Activated CD8-positive, alpha-beta T cell treated with anti-CD3 and anti-CD28 coated beads for 36 hours (primary cell): ENCODE data around the gene HBS1L. TPM values are rescaled to one million over a fixed set of nuclear protein-coding genes. Genes with fewer than 3 reads are reported as not detected.
A peak's percentile ranks its signal among the peaks of the same experiment; 100 is the strongest.

Source experiments
- ATAC-seq: fragments of 200-7000 bp; cut with Tn5 transposase; one replicate; pipeline ENCODE4 v1.10.0; 2021; ENCODE audit warnings: mild to moderate bottlenecking, moderate library complexity
- CTCF ChIA-PET: fragments of 350-600 bp; sonication (Branson Sonifier 250); formaldehyde crosslinking; loops from one replicate; lab custom pipeline; 2021; ENCODE audit warnings: antibody characterized with exemption; lab: Charles Lee
- POLR2A ChIA-PET: fragments of 350-600 bp; sonication (Branson Sonifier 250); formaldehyde crosslinking; loops from one replicate; lab custom pipeline; 2021; ENCODE audit warnings: antibody characterized with exemption; lab: Charles Lee
- DNase-seq: peaks from one replicate; pipeline ENCODE4 v3.0.0-alpha.2; 2020
- H3K27ac Mint-ChIP-seq: one replicate; pipeline ENCODE4 v1.8.0; 2021; ENCODE audit warnings: mild to moderate bottlenecking, mixed read lengths
- H3K27me3 Mint-ChIP-seq: one replicate; pipeline ENCODE4 v1.8.0; 2021; ENCODE audit warnings: mixed read lengths
- H3K36me3 Mint-ChIP-seq: one replicate; pipeline ENCODE4 v1.8.0; 2021; ENCODE audit warnings: low read depth, mixed read lengths
- H3K4me1 Mint-ChIP-seq: one replicate; pipeline ENCODE4 v1.8.0; 2021; ENCODE audit warnings: low read depth, mixed read lengths
- H3K4me3 Mint-ChIP-seq: one replicate; pipeline ENCODE4 v1.8.0; 2021; ENCODE audit warnings: mild to moderate bottlenecking, moderate library complexity, mixed read lengths
- H3K9me3 Mint-ChIP-seq: one replicate; pipeline ENCODE4 v1.8.0; 2021; ENCODE audit warnings: mixed read lengths
- CTCF ChIP-seq: fragments of 200-600 bp; IDR thresholded peaks from one replicate; pipeline ENCODE4 v1.8.0; 2022; ENCODE audit warnings: antibody characterized with exemption, mild to moderate bottlenecking
- intact Hi-C: fragments of 100-400 bp; cut with micrococcal nuclease; formaldehyde crosslinking; loops from one replicate; pipeline ENCODE4 v1.10.0; 2022
- total RNA-seq, 2 experiments: library from RNA; stranded (reverse); gene quantifications; one replicate each; pipeline ENCODE4 v1.2.3, GENCODE V29; 2021

Gene HBS1L
- total RNA-seq, 2 experiments from 2014 or later = 146 to 147 TPM

GRCh38 chr6:135075018-135075417 lies 20.4 kb upstream of the HBS1L start:
- POLR2A ChIA-PET = interaction anchor here (1.0 to 2.2 kb wide), 2 partner anchors 12 to 20 kb away, joined by 3 to 5 read pairs; no protein-coding TSS in a partner anchor
- Mint-ChIP-seq H3K27ac (no peak overlapping the region), H3K4me3 (no peak overlapping the region), H3K27me3 (no peaks in the 10 kb centered on the region), H3K4me1 (peaks cover 21% of the 10 kb centered on the region), H3K36me3 (no peaks in the 10 kb centered on the region), H3K9me3 (no peaks in the 10 kb centered on the region)
- CTCF ChIA-PET = interaction anchor here (0.7 to 1.8 kb wide), 4 partner anchors 12 to 70 kb away, joined by 3 to 4 read pairs (median 4); no protein-coding TSS in a partner anchor
- ATAC-seq = no peak
- TF ChIP-seq CTCF = peak; percentile 36
- intact Hi-C loops = no loop called here
- DNase-seq = no peak

GRCh38 chr6:135073756-135074393 lies 19.3 kb upstream of the HBS1L start:
- CTCF ChIA-PET = interaction anchor here (1.1 to 1.6 kb wide), 2 partner anchors 13 to 52 kb away, joined by 3 to 4 read pairs; no protein-coding TSS in a partner anchor
- peaks cover 21% of the 10 kb centered on the region for H3K4me1 Mint-ChIP-seq
- no peak for DNase-seq
- no peaks in the 10 kb centered on the region for H3K27me3 Mint-ChIP-seq
- H3K36me3 Mint-ChIP-seq = no peaks in the 10 kb centered on the region
- no peak overlapping the region for H3K27ac Mint-ChIP-seq
- H3K4me3 Mint-ChIP-seq = no peak overlapping the region
- no peak for TF ChIP-seq CTCF
- H3K9me3 Mint-ChIP-seq = no peaks in the 10 kb centered on the region
- intact Hi-C loops = no loop called here
- no peak for ATAC-seq
- POLR2A ChIA-PET = interaction anchor here (2.2 kb wide), 1 partner anchor 18 kb away, joined by 5 read pairs; no protein-coding TSS in a partner anchor

GRCh38 chr6:135073217-135073616 lies 18.6 kb upstream of the HBS1L start:
- Mint-ChIP-seq H3K27me3 (no peaks in the 10 kb centered on the region), H3K4me1 (peaks cover 21% of the 10 kb centered on the region), H3K27ac (no peak overlapping the region), H3K36me3 (no peaks in the 10 kb centered on the region), H3K4me3 (no peak overlapping the region), H3K9me3 (no peaks in the 10 kb centered on the region)
- DNase-seq (no peak), ATAC-seq (no peak)
- TF ChIP-seq CTCF = no peak
- POLR2A ChIA-PET = interaction anchor here (2.2 kb wide), 1 partner anchor 18 kb away, joined by 5 read pairs; no protein-coding TSS in a partner anchor
- intact Hi-C loops = no loop called here
- CTCF ChIA-PET = interaction anchor here (1.6 kb wide), 1 partner anchor 51 kb away, joined by 4 read pairs; no protein-coding TSS in a partner anchor

GRCh38 chr6:135072753-135073152 lies 18.1 kb upstream of the HBS1L start:
- ChIA-PET POLR2A (no interaction called here), CTCF (interaction anchor here (1.6 kb wide), 1 partner anchor 51 kb away, joined by 4 read pairs; no protein-coding TSS in a partner anchor)
- no peak for ATAC-seq

More at GRCh38 chr6:135072753-135073152, 18.1 kb upstream of the HBS1L start:
- H3K27me3 Mint-ChIP-seq = no peaks in the 10 kb centered on the region
- no peak overlapping the region for H3K4me3 Mint-ChIP-seq
- H3K9me3 Mint-ChIP-seq = no peaks in the 10 kb centered on the region
- no peak overlapping the region for H3K27ac Mint-ChIP-seq
- no peaks in the 10 kb centered on the region for H3K36me3 Mint-ChIP-seq
- peaks cover 21% of the 10 kb centered on the region for H3K4me1 Mint-ChIP-seq
- no peak for DNase-seq
- intact Hi-C loops = no loop called here
- TF ChIP-seq CTCF = no peak
